H4 (cell line): ENCODE measurements around the gene B3GNT9. TPM values are rescaled to one million over a fixed set of nuclear protein-coding genes. Genes with fewer than 3 reads are reported as not detected.

Experiments
- DNase-seq: peaks from one replicate; pipeline ENCODE4 v3.0.0-alpha.2; 2015; ENCODE audit warnings: low spot score
- total RNA-seq: library from RNA; depleted of rRNA; stranded (reverse); fragments of >200 nt; shearing (Covaris generic); gene quantifications from 2 replicates; pipeline ENCODE4 v1.2.3, GENCODE V29; 2014

The B3GNT9 gene
- total RNA-seq, 1 experiment from 2014 or later: 21.2 TPM

DNA sequence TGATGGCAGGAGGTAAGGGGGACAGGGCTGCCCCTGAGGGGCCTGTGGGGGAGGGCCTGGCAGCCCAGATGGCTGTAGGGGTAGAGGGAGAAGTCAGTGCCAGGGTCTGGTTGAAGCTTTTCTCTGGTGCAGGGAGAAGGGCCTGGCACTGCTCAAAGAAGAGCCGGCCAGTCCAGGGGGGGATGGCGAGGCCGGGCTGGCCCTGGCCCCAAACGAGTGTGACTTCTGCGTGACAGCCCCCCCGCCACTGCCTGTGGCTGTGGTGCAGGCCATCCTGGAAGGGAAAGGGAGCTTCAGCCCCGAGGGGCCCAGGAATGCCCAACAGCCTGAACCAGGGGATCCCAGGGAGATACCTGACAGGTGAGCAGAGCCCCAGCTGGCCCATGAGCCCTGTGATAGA, 16.8 kb upstream of the B3GNT9 start:
- DNase-seq: no peak

- DNase-seq: no peak
Observed at GRCh38 chr16:67166598-67167168, 15.9 kb upstream of the B3GNT9 start.

GRCh38 chr16:67166110-67166547, 15.3 kb upstream of the B3GNT9 start:
- DNase-seq: no peak

GRCh38 chr16:67165121-67166078, 14.6 kb upstream of the B3GNT9 start:
- DNase-seq: no peak

- DNase-seq: no peak
Observed at GRCh38 chr16:67164599-67165061, 13.8 kb upstream of the B3GNT9 start, which contains the start of gene HSF4. Gene HSF4, plus strand, starts transcription at chr16:67164745. Its CDS starts 67 bp downstream, at chr16:67164812.

GRCh38 chr16:67163999-67164558, 13.3 kb upstream of the B3GNT9 start:
- DNase-seq: no peak

GRCh38 chr16:67163164-67163998, 12.6 kb upstream of the B3GNT9 start:
- no peak for DNase-seq

DNA sequence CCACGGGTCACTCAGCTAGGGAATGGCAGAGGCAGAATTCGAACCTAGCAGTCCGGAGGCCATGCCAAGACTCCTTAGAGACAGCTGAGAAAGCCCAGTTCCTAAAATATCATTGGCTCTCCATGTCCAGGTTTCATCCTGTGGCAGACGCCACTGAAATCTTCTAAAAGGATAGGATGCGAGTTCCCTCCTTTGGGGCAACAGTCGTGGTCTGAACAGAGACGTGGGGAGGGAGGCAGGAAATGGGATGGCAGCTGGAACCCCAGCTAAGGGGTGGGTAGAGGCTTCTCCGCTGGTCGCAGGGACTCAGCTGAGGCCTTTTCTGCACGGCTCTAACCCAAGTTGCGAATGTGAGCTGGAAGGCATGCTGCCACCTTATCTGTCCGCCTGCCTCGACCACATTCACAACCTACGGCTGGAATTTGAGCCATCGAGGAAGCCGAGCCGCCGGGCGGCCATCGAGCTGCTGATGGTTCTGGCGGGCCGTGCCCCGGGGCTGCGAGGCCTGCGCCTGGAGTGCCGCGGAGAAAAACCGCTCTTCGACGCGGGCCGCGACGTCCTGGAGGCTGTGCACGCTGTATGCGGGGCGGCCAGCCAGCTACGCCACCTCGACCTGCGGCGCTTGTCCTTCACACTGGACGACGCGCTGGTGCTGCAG, 11.8 kb upstream of the B3GNT9 start:
- no peak for DNase-seq

- DNase-seq: no peak
Observed at GRCh38 chr16:67161595-67162058, 10.8 kb upstream of the B3GNT9 start.

DNA sequence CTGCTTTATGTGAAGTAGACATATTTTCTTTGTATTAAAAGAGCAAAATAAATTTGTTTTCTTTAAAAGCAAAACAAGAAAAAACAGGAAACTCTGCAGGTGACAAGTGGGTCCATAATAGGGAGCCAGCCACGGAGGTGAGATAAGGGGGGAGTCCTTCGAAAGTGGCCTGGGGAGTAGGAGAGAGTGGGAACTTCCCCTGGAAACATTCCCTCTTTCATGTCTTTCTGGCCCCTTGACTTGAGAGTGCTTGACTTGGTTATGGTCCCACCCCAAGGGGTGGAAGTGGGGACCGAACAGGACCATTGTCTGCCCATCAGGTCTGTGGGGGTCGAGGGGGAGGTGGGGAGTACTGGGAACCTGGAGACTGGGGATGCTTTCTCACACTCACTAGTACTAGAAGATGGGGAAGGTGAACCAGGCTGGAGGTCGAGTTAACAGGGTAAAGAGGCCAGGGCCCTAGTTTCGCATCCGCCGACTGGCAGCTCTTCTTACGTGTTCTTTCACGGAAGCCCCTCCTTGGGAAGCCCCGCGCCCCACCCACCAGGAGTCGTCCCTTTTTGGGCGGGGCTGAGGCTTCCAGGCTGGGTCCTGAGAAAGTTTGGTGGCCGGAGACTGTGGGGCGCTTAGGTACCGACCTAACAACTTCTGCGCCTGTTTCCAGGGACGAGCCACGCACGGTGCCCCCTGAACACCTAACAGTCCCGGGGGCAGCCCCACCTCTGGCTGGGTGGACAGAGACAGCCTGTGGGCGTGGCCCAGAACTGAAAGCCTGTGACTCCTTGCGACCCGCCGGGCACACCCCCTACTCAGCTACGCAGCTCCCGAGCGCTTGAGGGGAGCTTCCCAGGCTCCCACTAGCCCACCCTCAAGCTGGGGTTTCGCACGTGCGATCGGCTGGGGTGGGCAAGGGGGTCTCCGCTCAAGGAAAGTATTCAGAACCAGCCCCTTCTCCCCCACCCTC, 8.1 kb upstream of the B3GNT9 start:
- DNase-seq: peak; percentile 26

GRCh38 chr16:67157892-67158635, 7.3 kb upstream of the B3GNT9 start:
- DNase-seq: no peak

GRCh38 chr16:67157106-67157748, 6.4 kb upstream of the B3GNT9 start:
- DNase-seq: no peak

- no peak for DNase-seq
Observed at GRCh38 chr16:67156143-67156844, 5.5 kb upstream of the B3GNT9 start.

DNA sequence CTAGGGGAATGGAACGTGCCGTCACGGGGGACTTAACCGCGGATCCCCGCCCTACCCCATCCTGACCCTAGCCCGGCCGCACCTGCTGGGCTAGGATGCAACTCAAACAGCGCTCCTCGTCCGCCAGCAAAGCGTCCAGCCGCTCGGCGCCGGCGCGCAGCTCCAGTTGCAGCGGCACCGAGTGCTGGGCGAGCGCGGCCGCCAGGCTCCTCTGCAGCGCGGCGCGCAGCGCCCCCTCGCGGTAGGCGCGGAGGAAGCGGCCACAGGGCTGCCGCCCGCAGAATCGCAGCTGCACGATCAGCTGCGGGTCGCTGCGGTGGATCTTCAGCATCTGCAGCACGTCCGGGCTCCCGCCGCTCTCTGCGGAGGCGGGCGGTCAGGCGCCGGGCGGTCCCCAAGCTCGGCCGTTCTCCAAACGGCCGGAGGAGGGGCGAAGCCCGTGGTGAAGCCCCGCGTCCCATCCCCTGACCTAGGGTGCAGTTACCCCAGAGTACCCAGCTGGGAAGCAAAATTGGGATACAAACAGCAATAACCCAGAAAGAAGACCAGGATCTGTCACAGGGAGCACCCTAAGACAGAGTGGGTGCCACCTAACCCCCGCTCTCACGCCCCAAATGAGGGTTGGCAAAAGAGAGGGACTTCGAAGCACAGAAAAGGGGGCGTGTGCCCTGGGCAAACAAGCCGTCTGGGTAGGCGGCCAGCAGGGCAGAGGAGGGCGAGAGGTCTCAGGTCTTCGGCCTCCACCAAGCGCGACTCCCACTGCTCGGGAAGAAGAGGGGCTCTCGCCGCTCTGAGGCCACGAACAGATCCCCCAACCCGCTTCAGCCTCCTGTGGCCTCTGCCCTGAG, 4.7 kb upstream of the B3GNT9 start:
- no peak for DNase-seq

GRCh38 chr16:67154578-67155294, 3.9 kb upstream of the B3GNT9 start:
- DNase-seq: no peak

- no peak for DNase-seq
Observed at GRCh38 chr16:67151431-67152097, 766 bp upstream of the B3GNT9 start.
